HG03354 (cell line): ENCODE data around the gene DOCK9.

Experiments
- ATAC-seq: cut with Tn5 transposase; IDR thresholded peaks from one replicate; pipeline ENCODE4 v1.9.1; 2021; ENCODE audit warnings: mild to moderate bottlenecking; ENCODE audit not compliant: unreplicated experiment, poor library complexity, severe bottlenecking

The DOCK9 gene

GRCh38 chr13:98999639-98999952 lies 21.7 kb upstream of the DOCK9 start:
- no peak for ATAC-seq

- ATAC-seq: no peak
Measured at GRCh38 chr13:98998831-98999638, 21.2 kb upstream of the DOCK9 start.

GRCh38 chr13:98997738-98998641 lies 20.1 kb upstream of the DOCK9 start:
- no peak for ATAC-seq

GRCh38 chr13:98997011-98997730 lies 19.3 kb upstream of the DOCK9 start:
- ATAC-seq: no peak

- ATAC-seq: no peak
Measured at GRCh38 chr13:98996046-98996445, 18.2 kb upstream of the DOCK9 start.

- ATAC-seq: no peak
Measured at GRCh38 chr13:98994896-98995295, 17.0 kb upstream of the DOCK9 start.

GRCh38 chr13:98994080-98994479 lies 16.2 kb upstream of the DOCK9 start:
- ATAC-seq: no peak

- no peak for ATAC-seq
Measured at GRCh38 chr13:98992355-98992754, 14.5 kb upstream of the DOCK9 start.

- ATAC-seq: no peak
Measured at GRCh38 chr13:98990701-98991100, 12.8 kb upstream of the DOCK9 start.

- no peak for ATAC-seq
Measured at GRCh38 chr13:98989469-98990235, 11.8 kb upstream of the DOCK9 start.

GRCh38 chr13:98988780-98989179 lies 10.9 kb upstream of the DOCK9 start:
- ATAC-seq: no peak

GRCh38 chr13:98988277-98988676 lies 10.4 kb upstream of the DOCK9 start:
- ATAC-seq: no peak

- ATAC-seq: no peak
Measured at GRCh38 chr13:98987275-98987674, 9.4 kb upstream of the DOCK9 start.

GRCh38 chr13:98986226-98986846 lies 8.5 kb upstream of the DOCK9 start:
- no peak for ATAC-seq

- ATAC-seq: no peak
Measured at GRCh38 chr13:98985591-98985990, 7.7 kb upstream of the DOCK9 start.

- no peak for ATAC-seq
Measured at GRCh38 chr13:98984983-98985382, 7.1 kb upstream of the DOCK9 start.

- ATAC-seq: no peak
Measured at GRCh38 chr13:98984118-98984517, 6.3 kb upstream of the DOCK9 start.

GRCh38 chr13:98983182-98983581 lies 5.3 kb upstream of the DOCK9 start:
- ATAC-seq: no peak

- ATAC-seq: no peak
Measured at GRCh38 chr13:98981369-98982080, 3.7 kb upstream of the DOCK9 start.
